Measurements from ENCODE around the gene CDY1.
"Not testable (repeated sequence)": the region's sequence is repeated elsewhere in the genome, so short reads cannot be mapped to it uniquely, and the experiment has no call there.

DNA sequence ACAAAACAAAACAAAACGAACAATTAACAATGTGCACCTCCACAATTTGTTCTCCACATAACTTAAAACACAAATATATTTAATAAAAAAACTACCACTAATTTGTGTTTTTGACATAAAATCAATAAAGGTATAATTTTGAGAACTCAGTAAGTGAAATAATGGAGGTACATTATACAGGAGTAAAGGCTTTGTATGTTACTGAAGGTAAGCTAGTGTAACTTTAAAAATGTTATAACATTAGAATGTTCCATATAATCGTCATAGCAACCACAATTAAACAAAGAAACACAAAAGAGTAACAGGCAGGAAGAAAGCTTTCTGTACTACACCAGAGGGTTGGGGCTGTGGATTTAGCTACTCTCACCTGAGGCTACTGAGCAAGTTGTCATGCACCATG lies at the start of gene CDY1:
- TF ChIP-seq SP1 (CRISPR knock-in tag; conservative IDR thresholded peaks at IDR 0.05); CTCF (IDR thresholded peaks at IDR 0.05); ESRRA (CRISPR knock-in tag; IDR thresholded peaks at IDR 0.05; ENCODE audit: borderline replicate concordance); ZNF263 (CRISPR knock-in tag; IDR thresholded peaks at IDR 0.05; ENCODE audit: low read depth); KAT7 (CRISPR knock-in tag; IDR thresholded peaks at IDR 0.05; ENCODE audit: borderline replicate concordance); E2F4 (CRISPR knock-in tag; IDR thresholded peaks at IDR 0.05; ENCODE audit: borderline replicate concordance, low read depth); CREB1 (CRISPR knock-in tag; IDR thresholded peaks at IDR 0.05); IRF1 (CRISPR knock-in tag; IDR thresholded peaks at IDR 0.05): not testable (repeated sequence)
- TF ChIP-seq, protein P1, sequence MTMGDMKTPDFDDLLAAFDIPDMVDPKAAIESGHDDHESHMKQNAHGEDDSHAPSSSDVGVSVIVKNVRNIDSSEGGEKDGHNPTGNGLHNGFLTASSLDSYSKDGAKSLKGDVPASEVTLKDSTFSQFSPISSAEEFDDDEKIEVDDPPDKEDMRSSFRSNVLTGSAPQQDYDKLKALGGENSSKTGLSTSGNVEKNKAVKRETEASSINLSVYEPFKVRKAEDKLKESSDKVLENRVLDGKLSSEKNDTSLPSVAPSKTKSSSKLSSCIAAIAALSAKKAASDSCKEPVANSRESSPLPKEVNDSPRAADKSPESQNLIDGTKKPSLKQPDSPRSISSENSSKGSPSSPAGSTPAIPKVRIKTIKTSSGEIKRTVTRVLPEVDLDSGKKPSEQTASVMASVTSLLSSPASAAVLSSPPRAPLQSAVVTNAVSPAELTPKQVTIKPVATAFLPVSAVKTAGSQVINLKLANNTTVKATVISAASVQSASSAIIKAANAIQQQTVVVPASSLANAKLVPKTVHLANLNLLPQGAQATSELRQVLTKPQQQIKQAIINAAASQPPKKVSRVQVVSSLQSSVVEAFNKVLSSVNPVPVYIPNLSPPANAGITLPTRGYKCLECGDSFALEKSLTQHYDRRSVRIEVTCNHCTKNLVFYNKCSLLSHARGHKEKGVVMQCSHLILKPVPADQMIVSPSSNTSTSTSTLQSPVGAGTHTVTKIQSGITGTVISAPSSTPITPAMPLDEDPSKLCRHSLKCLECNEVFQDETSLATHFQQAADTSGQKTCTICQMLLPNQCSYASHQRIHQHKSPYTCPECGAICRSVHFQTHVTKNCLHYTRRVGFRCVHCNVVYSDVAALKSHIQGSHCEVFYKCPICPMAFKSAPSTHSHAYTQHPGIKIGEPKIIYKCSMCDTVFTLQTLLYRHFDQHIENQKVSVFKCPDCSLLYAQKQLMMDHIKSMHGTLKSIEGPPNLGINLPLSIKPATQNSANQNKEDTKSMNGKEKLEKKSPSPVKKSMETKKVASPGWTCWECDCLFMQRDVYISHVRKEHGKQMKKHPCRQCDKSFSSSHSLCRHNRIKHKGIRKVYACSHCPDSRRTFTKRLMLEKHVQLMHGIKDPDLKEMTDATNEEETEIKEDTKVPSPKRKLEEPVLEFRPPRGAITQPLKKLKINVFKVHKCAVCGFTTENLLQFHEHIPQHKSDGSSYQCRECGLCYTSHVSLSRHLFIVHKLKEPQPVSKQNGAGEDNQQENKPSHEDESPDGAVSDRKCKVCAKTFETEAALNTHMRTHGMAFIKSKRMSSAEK (CRISPR knock-in tag; IDR thresholded peaks at IDR 0.05; ENCODE audit: borderline replicate concordance): not testable (repeated sequence)
- TF ChIP-seq, protein P2, sequence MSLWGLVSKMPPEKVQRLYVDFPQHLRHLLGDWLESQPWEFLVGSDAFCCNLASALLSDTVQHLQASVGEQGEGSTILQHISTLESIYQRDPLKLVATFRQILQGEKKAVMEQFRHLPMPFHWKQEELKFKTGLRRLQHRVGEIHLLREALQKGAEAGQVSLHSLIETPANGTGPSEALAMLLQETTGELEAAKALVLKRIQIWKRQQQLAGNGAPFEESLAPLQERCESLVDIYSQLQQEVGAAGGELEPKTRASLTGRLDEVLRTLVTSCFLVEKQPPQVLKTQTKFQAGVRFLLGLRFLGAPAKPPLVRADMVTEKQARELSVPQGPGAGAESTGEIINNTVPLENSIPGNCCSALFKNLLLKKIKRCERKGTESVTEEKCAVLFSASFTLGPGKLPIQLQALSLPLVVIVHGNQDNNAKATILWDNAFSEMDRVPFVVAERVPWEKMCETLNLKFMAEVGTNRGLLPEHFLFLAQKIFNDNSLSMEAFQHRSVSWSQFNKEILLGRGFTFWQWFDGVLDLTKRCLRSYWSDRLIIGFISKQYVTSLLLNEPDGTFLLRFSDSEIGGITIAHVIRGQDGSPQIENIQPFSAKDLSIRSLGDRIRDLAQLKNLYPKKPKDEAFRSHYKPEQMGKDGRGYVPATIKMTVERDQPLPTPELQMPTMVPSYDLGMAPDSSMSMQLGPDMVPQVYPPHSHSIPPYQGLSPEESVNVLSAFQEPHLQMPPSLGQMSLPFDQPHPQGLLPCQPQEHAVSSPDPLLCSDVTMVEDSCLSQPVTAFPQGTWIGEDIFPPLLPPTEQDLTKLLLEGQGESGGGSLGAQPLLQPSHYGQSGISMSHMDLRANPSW (CRISPR knock-in tag; conservative IDR thresholded peaks at IDR 0.05; ENCODE audit: low read depth): not testable (repeated sequence)
- TF ChIP-seq, protein P3, sequence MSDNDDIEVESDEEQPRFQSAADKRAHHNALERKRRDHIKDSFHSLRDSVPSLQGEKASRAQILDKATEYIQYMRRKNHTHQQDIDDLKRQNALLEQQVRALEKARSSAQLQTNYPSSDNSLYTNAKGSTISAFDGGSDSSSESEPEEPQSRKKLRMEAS (CRISPR knock-in tag; IDR thresholded peaks at IDR 0.05): not testable (repeated sequence)
- TF ChIP-seq, protein P4, sequence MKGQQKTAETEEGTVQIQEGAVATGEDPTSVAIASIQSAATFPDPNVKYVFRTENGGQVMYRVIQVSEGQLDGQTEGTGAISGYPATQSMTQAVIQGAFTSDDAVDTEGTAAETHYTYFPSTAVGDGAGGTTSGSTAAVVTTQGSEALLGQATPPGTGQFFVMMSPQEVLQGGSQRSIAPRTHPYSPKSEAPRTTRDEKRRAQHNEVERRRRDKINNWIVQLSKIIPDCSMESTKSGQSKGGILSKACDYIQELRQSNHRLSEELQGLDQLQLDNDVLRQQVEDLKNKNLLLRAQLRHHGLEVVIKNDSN (CRISPR knock-in tag; IDR thresholded peaks at IDR 0.05): not testable (repeated sequence)
- TF ChIP-seq, protein P5, sequence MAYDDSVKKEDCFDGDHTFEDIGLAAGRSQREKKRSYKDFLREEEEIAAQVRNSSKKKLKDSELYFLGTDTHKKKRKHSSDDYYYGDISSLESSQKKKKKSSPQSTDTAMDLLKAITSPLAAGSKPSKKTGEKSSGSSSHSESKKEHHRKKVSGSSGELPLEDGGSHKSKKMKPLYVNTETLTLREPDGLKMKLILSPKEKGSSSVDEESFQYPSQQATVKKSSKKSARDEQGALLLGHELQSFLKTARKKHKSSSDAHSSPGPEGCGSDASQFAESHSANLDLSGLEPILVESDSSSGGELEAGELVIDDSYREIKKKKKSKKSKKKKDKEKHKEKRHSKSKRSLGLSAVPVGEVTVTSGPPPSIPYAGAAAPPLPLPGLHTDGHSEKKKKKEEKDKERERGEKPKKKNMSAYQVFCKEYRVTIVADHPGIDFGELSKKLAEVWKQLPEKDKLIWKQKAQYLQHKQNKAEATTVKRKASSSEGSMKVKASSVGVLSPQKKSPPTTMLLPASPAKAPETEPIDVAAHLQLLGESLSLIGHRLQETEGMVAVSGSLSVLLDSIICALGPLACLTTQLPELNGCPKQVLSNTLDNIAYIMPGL (CRISPR knock-in tag; IDR thresholded peaks at IDR 0.05): not testable (repeated sequence)
